GM21360 (cell line): Measurements from ENCODE around the gene NRL.
A peak's percentile ranks its signal among the peaks of the same experiment; 100 is the strongest.

Source experiments
- ATAC-seq: cut with Tn5 transposase; IDR thresholded peaks from one replicate; pipeline ENCODE4 v1.9.1; 2021; ENCODE audit warnings: mild to moderate bottlenecking, moderate library complexity; ENCODE audit not compliant: unreplicated experiment

Gene NRL

DNA sequence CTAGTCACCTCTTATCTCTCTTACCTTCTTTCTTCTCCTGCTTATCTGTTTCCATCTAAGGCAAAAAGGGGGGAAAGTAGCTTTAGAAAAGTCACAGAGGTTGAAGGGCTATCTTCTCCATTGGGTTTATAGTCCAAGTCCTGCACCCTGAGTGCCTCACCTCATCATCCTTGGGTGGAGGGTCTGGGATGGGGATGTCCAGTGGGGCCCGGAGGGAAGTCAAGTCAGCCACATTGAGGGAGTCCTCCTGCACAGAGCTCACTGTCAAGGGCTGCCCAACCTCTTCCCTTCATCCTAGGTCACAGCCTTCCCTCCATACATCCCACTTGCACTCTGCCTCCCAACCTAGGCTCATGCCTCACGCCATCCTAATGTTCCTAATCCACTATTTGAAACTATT, 30.5 kb upstream of the NRL start:
- ATAC-seq = no peak

DNA sequence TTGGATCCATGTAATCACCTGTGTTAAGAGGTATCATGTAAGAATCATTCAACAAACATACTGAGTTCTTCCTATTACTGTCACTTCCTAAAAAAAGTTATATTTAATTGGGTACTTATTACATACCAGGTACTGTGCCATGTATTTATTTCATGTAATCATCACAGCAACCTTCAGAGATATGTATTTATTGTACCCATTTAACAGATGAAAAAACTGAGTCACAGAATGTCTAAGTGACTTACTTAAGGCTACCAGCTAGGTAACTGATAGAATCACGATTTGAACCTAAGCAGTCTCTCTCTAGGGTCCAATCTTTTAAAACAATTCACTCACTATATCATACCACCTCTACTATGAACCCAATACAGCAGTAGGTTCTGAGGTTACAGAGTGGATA, 29.7 kb upstream of the NRL start:
- no peak for ATAC-seq

DNA sequence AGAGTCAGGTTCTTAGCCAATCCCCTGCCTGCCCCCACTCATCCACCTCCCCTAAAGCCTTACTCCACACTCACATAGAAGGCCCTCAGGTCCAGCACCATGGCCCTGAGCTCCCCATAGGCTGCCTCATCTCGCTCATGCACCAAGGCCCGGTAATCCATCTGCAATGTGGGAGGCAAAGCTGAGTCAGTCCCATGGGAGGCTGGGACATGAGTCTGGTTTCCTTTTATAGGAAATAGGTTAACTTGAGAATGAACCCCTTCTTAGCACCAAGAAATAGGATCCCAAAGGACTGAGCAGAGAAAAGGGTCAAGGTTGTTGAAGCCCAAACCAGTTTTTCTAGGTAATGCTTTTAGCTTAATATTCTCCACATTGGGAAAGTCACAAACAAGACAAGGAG, 28.8 kb upstream of the NRL start:
- no peak for ATAC-seq

- ATAC-seq = peak; percentile 77
Measured at GRCh38 chr14:24141097-24141880, 26.5 kb upstream of the NRL start, which contains the start of gene EMC9. TSS of gene EMC9 (minus strand) at chr14:24141591. CDS start at chr14:24141304, 287 bp downstream.

GRCh38 chr14:24139272-24139934, 24.7 kb upstream of the NRL start:
- ATAC-seq = no peak

DNA sequence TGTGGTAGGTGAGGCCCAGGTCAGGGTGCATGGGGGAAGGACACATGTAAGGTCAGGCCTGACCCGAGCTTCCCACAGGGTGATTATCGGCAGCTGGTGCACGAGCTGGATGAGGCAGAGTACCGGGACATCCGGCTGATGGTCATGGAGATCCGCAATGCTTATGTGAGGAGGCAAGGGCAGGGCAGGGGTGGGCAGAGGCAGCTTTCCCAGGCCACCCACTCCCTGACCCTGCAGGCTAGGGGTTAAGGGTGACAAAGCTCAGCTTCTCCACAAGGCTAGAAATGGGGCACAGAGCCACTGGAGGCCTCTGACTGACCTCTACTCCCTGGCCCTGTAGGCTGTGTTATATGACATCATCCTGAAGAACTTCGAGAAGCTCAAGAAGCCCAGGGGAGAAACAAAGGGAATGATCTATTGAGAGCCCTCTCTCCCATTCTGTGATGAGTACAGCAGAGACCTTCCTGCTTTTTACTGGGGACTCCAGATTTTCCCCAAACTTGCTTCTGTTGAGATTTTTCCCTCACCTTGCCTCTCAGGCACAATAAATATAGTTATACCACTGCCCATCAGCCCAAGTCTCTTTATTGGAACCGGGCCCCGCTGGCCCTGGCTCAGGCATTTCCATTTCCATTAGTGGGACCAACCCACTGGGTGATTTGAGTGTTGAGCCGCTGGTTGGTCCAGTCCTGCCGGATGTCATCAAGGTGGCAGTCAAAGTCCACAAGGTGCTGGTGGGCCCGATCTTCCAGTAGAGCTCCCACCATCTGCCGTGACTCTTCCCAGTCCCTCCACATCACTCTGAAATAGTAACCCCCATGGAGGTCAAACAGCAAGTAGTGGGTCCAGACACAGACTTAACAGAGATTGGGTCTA, 23.9 kb upstream of the NRL start:
- ATAC-seq = no peak

DNA sequence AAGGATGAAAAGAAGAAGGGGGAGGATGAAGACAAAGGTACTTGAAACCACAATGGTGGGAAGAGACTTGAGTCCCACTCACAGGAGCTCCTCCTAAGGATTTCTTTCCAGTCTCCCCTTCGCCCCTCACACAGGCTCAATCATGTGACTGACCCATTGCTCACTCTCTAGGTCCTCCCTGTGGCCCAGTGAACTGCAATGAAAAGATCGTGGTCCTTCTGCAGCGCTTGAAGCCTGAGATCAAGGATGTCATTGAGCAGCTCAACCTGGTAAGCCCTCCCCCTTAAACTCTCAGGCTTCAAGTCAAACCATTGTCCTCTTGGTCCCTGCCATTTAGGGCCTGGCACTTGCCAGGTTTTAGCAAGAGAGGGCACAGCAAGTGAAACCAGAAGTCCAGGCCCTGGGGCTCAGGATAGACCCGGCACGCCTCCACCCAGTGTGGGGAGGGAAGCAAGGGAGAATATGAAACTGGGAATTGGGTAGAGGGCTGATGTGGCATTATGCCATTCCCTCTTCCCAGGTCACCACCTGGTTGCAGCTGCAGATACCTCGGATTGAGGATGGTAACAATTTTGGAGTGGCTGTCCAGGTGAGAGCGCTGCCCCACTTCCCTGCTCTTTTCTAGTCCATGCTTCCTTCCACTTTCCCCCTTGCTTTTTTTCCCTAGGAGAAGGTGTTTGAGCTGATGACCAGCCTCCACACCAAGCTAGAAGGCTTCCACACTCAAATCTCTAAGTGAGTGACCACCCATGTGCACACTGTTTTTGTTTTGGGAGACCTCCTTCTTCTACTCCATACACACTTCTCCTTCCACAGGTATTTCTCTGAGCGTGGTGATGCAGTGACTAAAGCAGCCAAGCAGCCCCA, 23.0 kb upstream of the NRL start:
- ATAC-seq = no peak

GRCh38 chr14:24136684-24137528, 22.2 kb upstream of the NRL start:
- no peak for ATAC-seq

- ATAC-seq = peak; percentile 70
Measured at GRCh38 chr14:24135834-24136683, 21.3 kb upstream of the NRL start, which contains the start of gene PSME1. TSS of gene PSME1 (plus strand) at chr14:24136194. CDS start at chr14:24136263, 69 bp downstream.

DNA sequence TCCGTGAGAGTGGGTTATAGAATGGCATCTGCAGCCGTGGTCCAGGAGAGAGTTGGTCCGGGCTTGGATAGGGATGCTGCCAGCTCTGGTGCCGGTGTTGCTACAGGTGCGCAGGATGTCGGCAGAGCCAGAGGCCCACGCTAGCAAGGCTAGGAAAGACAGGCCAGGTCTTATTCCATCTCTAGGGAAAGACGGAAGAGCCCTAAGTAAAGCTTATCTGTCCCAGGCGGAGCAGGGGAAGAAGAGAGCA, 20.8 kb upstream of the NRL start:
- peak; percentile 8 for ATAC-seq

DNA sequence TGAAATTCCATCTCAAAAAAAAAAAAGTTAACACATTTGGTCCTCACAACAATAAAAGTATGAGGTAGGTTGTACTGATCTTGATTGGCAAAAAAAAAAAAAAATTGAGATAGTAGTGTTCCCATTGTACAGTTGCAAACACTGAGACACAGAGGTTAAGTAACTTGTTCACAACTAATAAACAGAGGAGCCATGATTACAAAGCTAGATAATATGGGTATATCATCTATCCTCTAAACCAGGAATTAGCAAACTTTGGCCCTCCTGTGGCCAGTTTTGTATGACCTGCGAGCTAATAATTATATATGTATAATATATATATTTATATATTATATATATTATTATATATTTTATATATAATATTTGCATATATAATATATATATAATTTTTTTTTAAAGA, 19.0 kb upstream of the NRL start:
- no peak for ATAC-seq

DNA sequence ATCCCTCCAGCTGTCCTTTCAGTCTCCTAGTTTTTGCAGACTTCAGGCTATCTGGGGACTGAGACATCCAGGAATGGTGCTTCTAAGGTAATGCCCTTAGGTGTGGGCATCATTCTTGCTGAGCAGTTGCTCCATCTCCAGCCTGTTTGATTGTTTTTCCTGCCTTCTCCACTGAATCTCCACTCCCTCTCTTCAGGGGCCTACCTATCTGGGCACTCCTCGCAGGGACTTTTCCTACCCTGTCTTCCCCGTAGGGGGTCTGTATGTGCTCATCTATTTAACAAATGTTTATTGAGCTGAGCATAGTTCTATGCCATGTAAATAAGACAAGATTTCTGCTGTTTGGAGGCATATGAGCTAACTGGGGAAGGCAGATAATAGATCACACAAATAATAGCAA, 18.2 kb upstream of the NRL start:
- no peak for ATAC-seq

DNA sequence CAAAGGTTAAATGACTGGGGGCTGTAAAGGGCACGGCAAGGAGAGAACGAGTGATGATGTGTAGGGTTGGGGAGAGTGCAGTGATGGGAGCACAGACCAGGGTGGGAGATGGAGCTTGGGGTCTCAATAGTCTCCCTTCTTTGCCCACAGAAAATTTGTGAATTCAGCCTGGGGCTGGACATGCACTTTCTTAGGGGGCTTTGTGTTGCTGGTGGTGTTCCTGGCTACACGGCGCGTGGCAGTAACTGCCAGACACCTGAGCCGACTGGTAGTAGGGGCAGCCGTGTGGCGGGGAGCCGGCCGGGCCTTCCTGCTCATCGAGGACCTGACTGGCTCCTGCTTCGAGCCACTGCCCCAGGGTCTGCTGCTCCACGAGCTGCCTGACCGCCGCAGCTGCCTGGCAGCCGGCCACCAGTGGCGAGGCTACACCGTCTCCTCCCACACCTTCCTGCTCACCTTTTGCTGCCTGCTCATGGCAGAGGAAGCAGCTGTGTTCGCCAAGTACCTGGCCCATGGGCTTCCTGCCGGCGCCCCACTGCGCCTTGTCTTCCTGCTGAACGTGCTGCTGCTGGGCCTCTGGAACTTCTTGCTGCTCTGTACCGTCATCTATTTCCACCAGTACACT, 17.4 kb upstream of the NRL start:
- ATAC-seq = no peak

DNA sequence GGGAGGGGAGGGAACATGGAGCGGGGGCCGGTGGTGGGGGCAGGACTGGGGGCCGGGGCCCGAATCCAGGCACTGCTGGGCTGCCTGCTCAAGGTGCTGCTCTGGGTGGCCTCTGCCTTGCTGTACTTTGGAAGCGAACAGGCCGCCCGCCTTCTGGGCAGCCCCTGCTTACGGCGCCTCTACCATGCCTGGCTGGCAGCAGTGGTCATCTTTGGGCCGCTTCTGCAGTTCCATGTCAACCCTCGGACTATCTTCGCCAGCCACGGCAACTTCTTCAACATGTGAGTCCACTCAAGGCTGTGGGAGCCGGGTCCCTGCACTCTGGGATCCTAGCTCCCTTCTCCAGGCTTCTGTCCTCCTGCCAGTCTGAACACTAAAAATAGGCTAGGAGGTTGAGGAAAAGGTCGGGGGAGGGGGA, 16.8 kb upstream of the NRL start:
- ATAC-seq = no peak

GRCh38 chr14:24130717-24131548, 16.2 kb upstream of the NRL start:
- no peak for ATAC-seq

DNA sequence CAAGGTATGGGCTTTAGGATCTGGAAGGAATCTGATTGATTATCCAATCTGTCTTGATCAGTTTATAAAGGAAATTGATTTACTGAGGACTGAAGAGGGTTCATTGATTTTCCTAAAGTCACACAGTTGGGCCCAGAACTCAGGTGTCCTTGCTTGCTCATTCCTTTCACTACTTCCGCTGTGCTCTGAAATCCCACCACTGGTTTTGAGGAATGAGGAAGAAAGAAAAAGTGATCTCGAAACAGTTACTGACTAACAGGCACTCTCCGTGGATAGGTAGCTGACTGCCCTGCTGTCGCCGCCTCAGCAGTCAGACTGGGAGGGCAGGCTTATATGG, 15.6 kb upstream of the NRL start, which contains the start of gene FITM1:
FITM1 (plus strand) TSS at position 280 of the 337 bp plus-strand sequence. CDS start 905 bp downstream, outside the sequence.
- ATAC-seq = no peak

GRCh38 chr14:24129410-24129998, 14.8 kb upstream of the NRL start:
- no peak for ATAC-seq
